ENCODE results near the gene SH2D2A. TPM values are rescaled to one million over a fixed set of nuclear protein-coding genes. Genes with fewer than 3 reads are reported as not detected.

The SH2D2A gene
- total RNA-seq, 1 donor from 2014 or later: not detected

DNA sequence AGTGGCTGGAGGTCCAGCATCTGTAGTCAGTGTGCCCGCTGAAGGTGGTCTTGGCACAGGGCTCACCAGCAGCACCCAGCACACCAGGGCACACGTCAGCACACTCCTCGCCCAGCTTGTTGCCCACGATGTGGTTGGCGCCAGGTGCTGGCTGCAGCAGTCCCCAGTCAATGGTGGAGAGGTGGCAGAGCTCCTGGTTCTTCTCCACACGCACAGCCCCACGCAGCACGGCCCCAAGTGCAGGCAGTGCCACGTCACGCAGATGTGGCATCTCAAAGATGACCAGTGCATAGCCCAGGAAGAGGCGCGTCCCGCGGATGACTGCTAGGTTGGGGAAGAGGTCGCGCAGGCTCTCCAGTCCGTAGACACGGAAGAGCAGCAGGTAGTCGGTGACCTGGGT, 37.1 kb upstream of the SH2D2A start:
- Mint-ChIP-seq H3K4me1 (ENCODE audit: low read depth) (peaks cover 2% of the 10 kb centered on the region), H3K27me3 (peaks cover 83% of the 10 kb centered on the region), H3K9me3 (ENCODE audit: low read depth) (no peaks in the 10 kb centered on the region), H3K4me3 (ENCODE audit: low read depth) (no peak overlapping the region), H3K27ac (no peak overlapping the region), H3K36me3 (ENCODE audit: insufficient read depth) (no peaks in the 10 kb centered on the region)
- no peak for DNase-seq (ENCODE audit: low spot score, unreplicated experiment)
- TF ChIP-seq, protein P1, sequence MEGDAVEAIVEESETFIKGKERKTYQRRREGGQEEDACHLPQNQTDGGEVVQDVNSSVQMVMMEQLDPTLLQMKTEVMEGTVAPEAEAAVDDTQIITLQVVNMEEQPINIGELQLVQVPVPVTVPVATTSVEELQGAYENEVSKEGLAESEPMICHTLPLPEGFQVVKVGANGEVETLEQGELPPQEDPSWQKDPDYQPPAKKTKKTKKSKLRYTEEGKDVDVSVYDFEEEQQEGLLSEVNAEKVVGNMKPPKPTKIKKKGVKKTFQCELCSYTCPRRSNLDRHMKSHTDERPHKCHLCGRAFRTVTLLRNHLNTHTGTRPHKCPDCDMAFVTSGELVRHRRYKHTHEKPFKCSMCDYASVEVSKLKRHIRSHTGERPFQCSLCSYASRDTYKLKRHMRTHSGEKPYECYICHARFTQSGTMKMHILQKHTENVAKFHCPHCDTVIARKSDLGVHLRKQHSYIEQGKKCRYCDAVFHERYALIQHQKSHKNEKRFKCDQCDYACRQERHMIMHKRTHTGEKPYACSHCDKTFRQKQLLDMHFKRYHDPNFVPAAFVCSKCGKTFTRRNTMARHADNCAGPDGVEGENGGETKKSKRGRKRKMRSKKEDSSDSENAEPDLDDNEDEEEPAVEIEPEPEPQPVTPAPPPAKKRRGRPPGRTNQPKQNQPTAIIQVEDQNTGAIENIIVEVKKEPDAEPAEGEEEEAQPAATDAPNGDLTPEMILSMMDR (IDR thresholded peaks at IDR 0.05; ENCODE audit: unreplicated experiment): no peak

DNA sequence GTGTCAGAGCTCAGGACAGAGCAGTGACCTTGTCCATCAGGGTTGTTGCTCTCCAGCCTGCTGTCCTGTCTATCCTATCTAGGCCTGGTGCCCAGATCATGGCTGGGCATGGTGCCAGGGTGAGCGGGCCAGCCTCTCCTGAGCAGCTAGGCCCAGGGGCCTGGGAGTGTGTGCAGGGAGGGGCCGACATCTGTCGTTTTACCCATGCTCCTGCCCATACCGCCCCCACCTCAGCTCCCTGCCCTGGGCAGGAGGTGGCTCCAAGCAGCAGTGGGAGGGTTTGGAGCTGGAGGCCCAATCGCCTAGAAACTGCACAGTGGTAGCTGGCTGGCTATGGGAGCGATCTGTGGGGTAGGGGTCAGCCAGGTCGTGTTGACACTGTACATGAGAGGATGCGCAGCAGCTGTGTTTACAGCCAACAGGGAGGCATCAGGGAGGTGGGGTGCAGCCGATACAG, 35.8 kb upstream of the SH2D2A start:
- H3K9me3 Mint-ChIP-seq (ENCODE audit: low read depth): no peaks in the 10 kb centered on the region
- peaks cover 3% of the 10 kb centered on the region for H3K4me1 Mint-ChIP-seq (ENCODE audit: low read depth)
- peaks cover 83% of the 10 kb centered on the region for H3K27me3 Mint-ChIP-seq
- H3K4me3 Mint-ChIP-seq (ENCODE audit: low read depth): no peak overlapping the region
- no peak overlapping the region for H3K27ac Mint-ChIP-seq
- H3K36me3 Mint-ChIP-seq (ENCODE audit: insufficient read depth): no peaks in the 10 kb centered on the region
- DNase-seq (ENCODE audit: low spot score, unreplicated experiment): no peak
- TF ChIP-seq, protein P1 (IDR thresholded peaks at IDR 0.05; ENCODE audit: unreplicated experiment): no peak

DNA sequence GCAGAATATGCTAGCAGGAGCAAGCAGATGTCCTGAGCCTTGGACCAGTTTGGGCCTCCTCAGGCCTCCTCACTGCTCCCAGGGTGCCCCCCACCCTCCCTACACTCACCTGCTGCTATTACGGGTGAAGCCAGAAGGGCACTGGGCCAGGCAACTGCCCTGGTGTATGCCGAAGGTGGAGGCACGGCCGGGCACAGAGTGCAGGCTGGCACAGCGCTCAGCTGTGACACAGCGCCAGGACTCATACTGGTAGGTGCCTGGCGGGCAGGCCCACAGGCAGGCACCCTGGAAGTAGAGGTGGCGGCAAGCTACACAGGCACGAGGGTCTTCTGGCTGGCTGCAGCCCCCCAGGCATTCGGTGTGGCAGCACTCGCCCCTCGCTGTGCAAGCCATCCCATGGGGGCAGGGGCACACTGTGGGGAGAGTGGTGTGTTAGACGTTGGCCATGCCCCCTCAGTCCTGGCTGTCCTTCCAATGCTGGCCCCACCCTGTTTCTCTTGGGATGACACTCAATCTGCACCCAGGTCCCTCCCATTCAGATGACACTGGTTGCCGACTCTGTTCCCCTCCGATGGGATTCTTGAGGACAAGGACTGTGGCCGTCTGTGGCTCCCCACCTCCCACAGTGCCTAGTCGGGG, 35.2 kb upstream of the SH2D2A start:
- peaks cover 3% of the 10 kb centered on the region for H3K4me1 Mint-ChIP-seq (ENCODE audit: low read depth)
- no peaks in the 10 kb centered on the region for H3K9me3 Mint-ChIP-seq (ENCODE audit: low read depth)
- H3K36me3 Mint-ChIP-seq (ENCODE audit: insufficient read depth): no peaks in the 10 kb centered on the region
- no peak for DNase-seq (ENCODE audit: low spot score, unreplicated experiment)
- H3K27me3 Mint-ChIP-seq: peaks cover 83% of the 10 kb centered on the region
- H3K27ac Mint-ChIP-seq: no peak overlapping the region
- TF ChIP-seq, protein P1 (IDR thresholded peaks at IDR 0.05; ENCODE audit: unreplicated experiment): no peak
- H3K4me3 Mint-ChIP-seq (ENCODE audit: low read depth): no peak overlapping the region

DNA sequence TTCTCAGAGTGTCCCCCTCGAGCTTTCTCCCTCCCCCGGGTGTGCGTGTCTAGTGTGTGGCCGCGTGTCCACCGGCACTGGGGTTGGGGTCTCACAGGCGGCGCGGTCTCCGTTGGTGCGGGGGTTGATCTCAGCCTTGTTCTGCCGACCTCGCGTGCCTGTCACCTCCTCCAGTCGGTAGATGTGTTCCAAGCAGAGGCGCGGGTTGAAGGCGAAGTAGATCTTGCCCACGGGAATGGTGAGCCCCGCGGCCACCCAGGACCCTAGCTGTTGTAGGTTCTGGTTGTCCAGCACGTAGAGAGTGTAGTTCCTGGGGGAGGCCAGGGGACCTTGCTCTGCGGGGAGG, 32.5 kb upstream of the SH2D2A start:
- no peaks in the 10 kb centered on the region for H3K36me3 Mint-ChIP-seq (ENCODE audit: insufficient read depth)
- DNase-seq (ENCODE audit: low spot score, unreplicated experiment): no peak
- no peak overlapping the region for H3K4me3 Mint-ChIP-seq (ENCODE audit: low read depth)
- TF ChIP-seq, protein P1 (IDR thresholded peaks at IDR 0.05; ENCODE audit: unreplicated experiment): no peak
- peaks cover 90% of the 10 kb centered on the region for H3K27me3 Mint-ChIP-seq
- peaks cover 5% of the 10 kb centered on the region for H3K4me1 Mint-ChIP-seq (ENCODE audit: low read depth)
- H3K9me3 Mint-ChIP-seq (ENCODE audit: low read depth): no peaks in the 10 kb centered on the region
- H3K27ac Mint-ChIP-seq: no peak overlapping the region

DNA sequence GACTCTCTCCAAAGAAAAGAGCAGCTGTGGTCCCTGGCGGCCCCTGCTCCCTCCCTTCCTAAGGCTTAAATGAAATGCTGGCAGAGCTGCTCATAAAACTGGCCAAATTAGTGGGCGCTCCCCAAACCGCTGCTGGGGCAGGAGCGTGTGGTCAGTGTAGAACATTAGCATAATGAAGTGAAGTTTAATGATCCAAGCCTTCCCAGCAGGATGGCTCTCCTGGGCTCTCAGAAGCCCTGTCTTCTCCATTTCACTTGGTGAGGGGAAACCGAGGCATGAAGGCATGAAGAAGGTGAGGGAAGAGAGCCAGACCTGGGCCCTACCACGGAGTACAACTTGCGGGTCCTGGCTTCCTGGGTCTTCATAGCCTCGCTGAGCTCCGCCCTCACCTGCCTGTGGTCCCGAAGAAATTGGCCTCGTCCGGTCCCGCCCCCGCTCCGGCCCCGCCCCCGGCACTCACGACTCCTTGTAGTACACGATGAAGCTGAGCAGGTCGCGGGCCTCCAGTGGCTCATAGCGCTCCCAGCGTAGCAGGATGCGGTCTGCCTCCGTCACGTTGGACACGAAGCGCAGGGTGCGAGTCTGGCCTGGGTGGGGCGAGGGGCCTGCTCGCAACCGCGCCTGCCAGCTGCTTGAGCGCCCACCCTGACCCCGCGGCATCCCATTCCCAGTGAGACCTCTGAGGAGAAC, 32.0 kb upstream of the SH2D2A start:
- peak overlapping the region; percentile 37 for H3K4me3 Mint-ChIP-seq (ENCODE audit: low read depth)
- peaks cover 5% of the 10 kb centered on the region for H3K4me1 Mint-ChIP-seq (ENCODE audit: low read depth)
- no peak for DNase-seq (ENCODE audit: low spot score, unreplicated experiment)
- peaks cover 91% of the 10 kb centered on the region for H3K27me3 Mint-ChIP-seq
- no peaks in the 10 kb centered on the region for H3K36me3 Mint-ChIP-seq (ENCODE audit: insufficient read depth)
- H3K27ac Mint-ChIP-seq: no peak overlapping the region
- TF ChIP-seq, protein P1 (IDR thresholded peaks at IDR 0.05; ENCODE audit: unreplicated experiment): no peak
- H3K9me3 Mint-ChIP-seq (ENCODE audit: low read depth): no peaks in the 10 kb centered on the region

Measured in progenitor cell of endocrine pancreas (in vitro differentiated cells).